ENCODE data around the gene REPIN1. TPM values are rescaled to one million over a fixed set of nuclear protein-coding genes. Genes with fewer than 3 reads are reported as not detected.

The REPIN1 gene
- total RNA-seq, 2 experiments from 2014 or later = 53.4 to 57.5 TPM

- Mint-ChIP-seq H3K27ac (no peak overlapping the region), H3K36me3 (no peaks in the 10 kb centered on the region), H3K9me3 (no peaks in the 10 kb centered on the region), H3K27me3 (no peaks in the 10 kb centered on the region), H3K4me1 (peaks cover 19% of the 10 kb centered on the region), H3K4me3 (no peak overlapping the region)
- ATAC-seq (ENCODE audit: low read depth) = no peak
- POLR2A ChIA-PET = no interaction called here
- no peak for DNase-seq
Observed at GRCh38 chr7:150400008-150400787, 31.6 kb downstream of the REPIN1 start.

GRCh38 chr7:150400788-150401423 lies 32.3 kb downstream of the REPIN1 start:
- no peak overlapping the region for H3K4me3 Mint-ChIP-seq
- no peak for DNase-seq
- peaks cover 19% of the 10 kb centered on the region for H3K4me1 Mint-ChIP-seq
- no peak for ATAC-seq (ENCODE audit: low read depth)
- H3K36me3 Mint-ChIP-seq = peaks cover 2% of the 10 kb centered on the region
- H3K27me3 Mint-ChIP-seq = no peaks in the 10 kb centered on the region
- POLR2A ChIA-PET = no interaction called here
- no peaks in the 10 kb centered on the region for H3K9me3 Mint-ChIP-seq
- no peak overlapping the region for H3K27ac Mint-ChIP-seq

GRCh38 chr7:150401424-150401790 lies 32.8 kb downstream of the REPIN1 start:
- ATAC-seq (ENCODE audit: low read depth) = no peak
- Mint-ChIP-seq H3K27me3 (no peaks in the 10 kb centered on the region), H3K27ac (no peak overlapping the region)

GRCh38 chr7:150401861-150402631 lies 33.4 kb downstream of the REPIN1 start:
- DNase-seq (no peak), ATAC-seq (ENCODE audit: low read depth) (no peak)
- Mint-ChIP-seq H3K4me1 (peaks cover 26% of the 10 kb centered on the region), H3K27ac (no peak overlapping the region), H3K9me3 (no peaks in the 10 kb centered on the region), H3K4me3 (no peak overlapping the region), H3K27me3 (no peaks in the 10 kb centered on the region), H3K36me3 (peaks cover 3% of the 10 kb centered on the region)
- POLR2A ChIA-PET = no interaction called here

More at GRCh38 chr7:150401424-150401790, 32.8 kb downstream of the REPIN1 start:
- peaks cover 2% of the 10 kb centered on the region for H3K36me3 Mint-ChIP-seq
- no peak overlapping the region for H3K4me3 Mint-ChIP-seq
- no peak for DNase-seq
- H3K4me1 Mint-ChIP-seq = peaks cover 24% of the 10 kb centered on the region
- POLR2A ChIA-PET = no interaction called here
- no peaks in the 10 kb centered on the region for H3K9me3 Mint-ChIP-seq

- Mint-ChIP-seq H3K36me3 (peaks cover 5% of the 10 kb centered on the region), H3K4me1 (peaks cover 28% of the 10 kb centered on the region), H3K27ac (peak overlapping the region; percentile 35), H3K4me3 (peak overlapping the region; percentile 15), H3K9me3 (no peaks in the 10 kb centered on the region), H3K27me3 (no peaks in the 10 kb centered on the region)
- POLR2A ChIA-PET = interaction anchor here (6.0 kb wide), 1 partner anchor 33 kb away, joined by 47 read pairs; the partner anchor contains the start of gene REPIN1
- DNase-seq (no peak), ATAC-seq (ENCODE audit: low read depth) (no peak)
Observed at GRCh38 chr7:150402671-150403321, 34.2 kb downstream of the REPIN1 start.

- no peak for ATAC-seq (ENCODE audit: low read depth)
- POLR2A ChIA-PET = interaction anchor here (0.8 to 6.0 kb wide), 5 partner anchors 10 to 80 kb away, joined by 4 to 47 read pairs (median 4); partner anchors contain the start of genes ACTR3C, LRRC61 and REPIN1
- Mint-ChIP-seq H3K4me3 (peak overlapping the region; percentile 98), H3K9me3 (no peaks in the 10 kb centered on the region), H3K27ac (peak overlapping the region; percentile 86), H3K4me1 (peaks cover 28% of the 10 kb centered on the region), H3K27me3 (no peaks in the 10 kb centered on the region), H3K36me3 (peaks cover 5% of the 10 kb centered on the region)
- no peak for DNase-seq
Observed at GRCh38 chr7:150403376-150404171, 35.0 kb downstream of the REPIN1 start.

- Mint-ChIP-seq H3K4me1 (peaks cover 28% of the 10 kb centered on the region), H3K27me3 (no peaks in the 10 kb centered on the region), H3K4me3 (peak overlapping the region; percentile 98), H3K27ac (peak overlapping the region; percentile 86), H3K9me3 (no peaks in the 10 kb centered on the region), H3K36me3 (peaks cover 10% of the 10 kb centered on the region)
- POLR2A ChIA-PET = interaction anchor here (0.6 to 6.0 kb wide), 8 partner anchors 9 to 81 kb away, joined by 3 to 47 read pairs (median 4); partner anchors contain the start of genes ACTR3C, LRRC61 and REPIN1
- ATAC-seq (ENCODE audit: low read depth) = no peak
- no peak for DNase-seq
Observed at GRCh38 chr7:150404172-150404804, 35.7 kb downstream of the REPIN1 start.

- Mint-ChIP-seq H3K27me3 (no peaks in the 10 kb centered on the region), H3K4me3 (peak overlapping the region; percentile 98), H3K36me3 (peaks cover 10% of the 10 kb centered on the region), H3K9me3 (no peaks in the 10 kb centered on the region), H3K27ac (peak overlapping the region; percentile 98), H3K4me1 (peaks cover 28% of the 10 kb centered on the region)
- DNase-seq = peak; percentile 87
- POLR2A ChIA-PET = interaction anchor here (0.5 to 6.0 kb wide), 13 partner anchors 10 to 352 kb away, joined by 3 to 47 read pairs (median 4); partner anchors contain the start of genes ACTR3C, LRRC61 and REPIN1
- peak; percentile 77 for ATAC-seq (ENCODE audit: low read depth)
Observed at GRCh38 chr7:150404805-150405583, 36.4 kb downstream of the REPIN1 start.

GRCh38 chr7:150405584-150406311 lies 37.1 kb downstream of the REPIN1 start:
- Mint-ChIP-seq H3K36me3 (peaks cover 12% of the 10 kb centered on the region), H3K27ac (peak overlapping the region; percentile 98), H3K4me1 (peaks cover 27% of the 10 kb centered on the region), H3K9me3 (no peaks in the 10 kb centered on the region), H3K4me3 (peak overlapping the region; percentile 98), H3K27me3 (no peaks in the 10 kb centered on the region)
- DNase-seq (peak; percentile 72), ATAC-seq (ENCODE audit: low read depth) (peak; percentile 25)
- POLR2A ChIA-PET = interaction anchor here (0.5 to 6.0 kb wide), 9 partner anchors 9 to 351 kb away, joined by 3 to 47 read pairs (median 3); partner anchors contain the start of gene REPIN1

GRCh38 chr7:150406312-150406566 lies 37.6 kb downstream of the REPIN1 start:
- ATAC-seq (ENCODE audit: low read depth) (peak; percentile 13), DNase-seq (no peak)
- Mint-ChIP-seq H3K27ac (peak overlapping the region; percentile 98), H3K36me3 (peaks cover 16% of the 10 kb centered on the region), H3K27me3 (no peaks in the 10 kb centered on the region), H3K9me3 (no peaks in the 10 kb centered on the region), H3K4me1 (peaks cover 23% of the 10 kb centered on the region), H3K4me3 (peak overlapping the region; percentile 98)
- POLR2A ChIA-PET = interaction anchor here (0.9 to 6.0 kb wide), 8 partner anchors 10 to 350 kb away, joined by 3 to 47 read pairs (median 4); partner anchors contain the start of gene REPIN1

All from activated naive CD8-positive, alpha-beta T cell treated with anti-CD3 and anti-CD28 coated beads, Interleukin-2, amount 10 ng/mL, durations not matched to agents 7 days and 5 days (primary cell).